Mucosa of rectum (tissue), 2 donors: Measurements from ENCODE around the gene ANK2.

Experiments used
- H3K27ac ChIP-seq, 2 donors: one replicate each; pipeline ENCODE4 v1.7.0; 2013; ENCODE audit warnings: inconsistent platforms in 2 of 2, low read depth in 2 of 2, low read length in 2 of 2
- H3K27me3 ChIP-seq, 2 donors: one replicate each; pipeline ENCODE4 v1.7.0; 2013; ENCODE audit warnings: low read length in 2 of 2; ENCODE audit not compliant: control insufficient read depth in 2 of 2, insufficient read depth in 2 of 2
- H3K36me3 ChIP-seq, 2 donors: one replicate each; pipeline ENCODE4 v1.7.0; 2013; ENCODE audit warnings: low read length in 2 of 2; ENCODE audit not compliant: control insufficient read depth in 2 of 2, insufficient read depth in 2 of 2
- H3K4me1 ChIP-seq, 2 donors: one replicate each; pipeline ENCODE4 v1.7.0; 2013; ENCODE audit warnings: low read length in 2 of 2, mild to moderate bottlenecking in 1 of 2; ENCODE audit not compliant: control insufficient read depth in 2 of 2, insufficient read depth in 2 of 2
- H3K4me3 ChIP-seq, 2 donors: one replicate each; pipeline ENCODE4 v1.7.0; 2013; ENCODE audit warnings: low read length in 2 of 2
- H3K9ac ChIP-seq, 2 donors: one replicate each; pipeline ENCODE4 v1.7.0; 2013; ENCODE audit warnings: low read length in 2 of 2, low read depth in 1 of 2, mild to moderate bottlenecking in 1 of 2
- H3K9me3 ChIP-seq, 2 donors: one replicate each; pipeline ENCODE4 v1.7.0; 2013; ENCODE audit warnings: low read length in 2 of 2; ENCODE audit not compliant: control insufficient read depth in 2 of 2
- donor health status: healthy.
- donor health status: Normal muscosa, but diverticular disease.

ANK2 gene

DNA sequence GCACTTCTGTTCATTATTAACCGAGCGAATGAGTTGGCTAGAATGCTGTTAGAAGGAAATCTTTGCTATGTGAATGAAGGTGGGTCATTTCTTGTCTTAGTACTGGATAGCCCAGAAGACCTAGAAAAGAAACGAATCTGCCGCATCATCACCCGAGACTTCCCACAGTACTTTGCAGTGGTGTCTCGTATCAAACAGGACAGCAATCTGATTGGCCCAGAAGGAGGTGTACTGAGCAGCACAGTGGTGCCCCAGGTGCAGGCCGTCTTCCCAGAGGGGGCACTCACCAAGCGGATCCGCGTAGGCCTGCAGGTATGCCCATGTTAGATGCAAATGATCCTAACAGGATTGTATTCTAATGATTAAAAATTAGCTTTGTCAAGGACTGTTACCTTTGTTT lies 286.3 kb downstream of the ANK2 start:
- H3K4me3 ChIP-seq, result no peak overlapping the region
- H3K4me1 ChIP-seq, result no peaks in the 10 kb centered on the region
- H3K36me3 ChIP-seq, result no peaks in the 10 kb centered on the region
- H3K9ac ChIP-seq, result no peak overlapping the region
- no peaks in the 10 kb centered on the region for H3K27me3 ChIP-seq
- H3K9me3 ChIP-seq, result no peaks in the 10 kb centered on the region
- H3K27ac ChIP-seq, result no peak overlapping the region

GRCh38 chr4:113336556-113336955 lies 287.1 kb downstream of the ANK2 start:
- no peaks in the 10 kb centered on the region for H3K9me3 ChIP-seq
- no peaks in the 10 kb centered on the region for H3K4me1 ChIP-seq
- no peaks in the 10 kb centered on the region for H3K27me3 ChIP-seq
- no peak overlapping the region for H3K9ac ChIP-seq
- no peak overlapping the region for H3K4me3 ChIP-seq
- H3K36me3 ChIP-seq, result no peaks in the 10 kb centered on the region
- no peak overlapping the region for H3K27ac ChIP-seq

DNA sequence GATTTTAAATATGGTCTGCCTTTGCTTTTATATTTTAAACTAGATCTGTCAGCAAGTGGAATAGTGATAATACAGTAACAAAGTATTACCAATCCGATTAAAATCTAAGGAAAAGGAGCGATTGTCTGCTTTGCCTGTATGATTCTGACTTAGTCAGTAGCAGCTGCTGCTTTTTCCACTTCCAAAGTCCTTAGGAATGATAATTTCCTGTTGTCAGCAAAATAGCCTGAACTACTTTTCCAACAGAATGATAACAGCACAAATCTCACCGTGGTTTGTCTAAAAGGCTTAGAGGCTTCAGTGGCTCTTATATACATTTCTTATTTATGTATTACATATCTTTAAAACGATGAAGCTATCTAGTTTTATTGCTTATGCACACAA lies 290.0 kb downstream of the ANK2 start:
- no peaks in the 10 kb centered on the region for H3K9me3 ChIP-seq
- H3K27me3 ChIP-seq, result no peaks in the 10 kb centered on the region
- no peak overlapping the region for H3K9ac ChIP-seq
- H3K4me3 ChIP-seq, result no peak overlapping the region
- H3K27ac ChIP-seq, result no peak overlapping the region
- H3K36me3 ChIP-seq, result no peaks in the 10 kb centered on the region
- no peaks in the 10 kb centered on the region for H3K4me1 ChIP-seq

- Histone ChIP-seq H3K4me3 (no peak overlapping the region), H3K9ac (no peak overlapping the region), H3K27me3 (no peaks in the 10 kb centered on the region), H3K4me1 (no peaks in the 10 kb centered on the region), H3K27ac (no peak overlapping the region), H3K36me3 (no peaks in the 10 kb centered on the region), H3K9me3 (no peaks in the 10 kb centered on the region)
Measured at GRCh38 chr4:113344100-113344499, 294.6 kb downstream of the ANK2 start.

DNA sequence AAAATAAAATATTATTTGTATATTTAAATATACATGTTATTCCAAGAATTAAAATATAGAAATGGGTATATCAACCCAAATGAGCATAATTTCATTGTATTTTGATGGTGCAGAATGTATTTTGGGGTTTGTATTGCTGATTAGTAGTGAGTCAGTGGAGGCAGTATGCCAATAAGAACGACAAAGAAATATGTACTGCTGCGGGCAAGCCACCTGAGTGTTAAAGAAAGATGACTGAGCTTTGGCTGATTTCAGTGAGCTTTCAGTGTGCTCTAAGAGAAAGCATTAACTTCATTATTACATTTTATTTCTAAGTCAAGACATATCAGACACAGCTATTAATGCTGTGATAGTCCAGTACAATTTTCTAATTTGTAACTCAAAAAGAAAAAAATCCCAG lies 297.8 kb downstream of the ANK2 start:
- H3K9ac ChIP-seq, result no peak overlapping the region
- no peaks in the 10 kb centered on the region for H3K9me3 ChIP-seq
- no peak overlapping the region for H3K4me3 ChIP-seq
- no peaks in the 10 kb centered on the region for H3K36me3 ChIP-seq
- H3K4me1 ChIP-seq, result no peaks in the 10 kb centered on the region
- H3K27ac ChIP-seq, result no peak overlapping the region
- no peaks in the 10 kb centered on the region for H3K27me3 ChIP-seq

DNA sequence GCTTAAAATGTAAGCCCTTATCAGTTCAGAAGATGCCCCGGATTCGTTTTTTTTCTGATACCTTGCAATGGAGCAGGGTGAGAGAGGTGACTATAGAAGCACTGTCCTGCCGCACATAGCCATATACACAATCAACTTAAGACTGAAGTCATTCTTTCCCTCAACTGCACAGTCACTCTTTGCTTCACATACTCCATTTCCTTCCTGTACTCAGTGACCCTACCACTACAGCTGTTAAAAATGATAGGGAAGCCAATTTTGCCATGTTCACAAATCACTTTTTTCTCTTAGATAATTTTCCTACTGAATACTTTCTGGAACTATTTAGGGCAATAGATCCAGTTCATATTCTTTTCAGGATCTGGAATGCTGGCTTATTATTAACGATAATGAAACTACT lies 300.0 kb downstream of the ANK2 start:
- no peak overlapping the region for H3K4me3 ChIP-seq
- no peaks in the 10 kb centered on the region for H3K27me3 ChIP-seq
- H3K9me3 ChIP-seq, result no peaks in the 10 kb centered on the region
- H3K9ac ChIP-seq, result no peak overlapping the region
- no peak overlapping the region for H3K27ac ChIP-seq
- H3K36me3 ChIP-seq, result no peaks in the 10 kb centered on the region
- H3K4me1 ChIP-seq, result no peaks in the 10 kb centered on the region

DNA sequence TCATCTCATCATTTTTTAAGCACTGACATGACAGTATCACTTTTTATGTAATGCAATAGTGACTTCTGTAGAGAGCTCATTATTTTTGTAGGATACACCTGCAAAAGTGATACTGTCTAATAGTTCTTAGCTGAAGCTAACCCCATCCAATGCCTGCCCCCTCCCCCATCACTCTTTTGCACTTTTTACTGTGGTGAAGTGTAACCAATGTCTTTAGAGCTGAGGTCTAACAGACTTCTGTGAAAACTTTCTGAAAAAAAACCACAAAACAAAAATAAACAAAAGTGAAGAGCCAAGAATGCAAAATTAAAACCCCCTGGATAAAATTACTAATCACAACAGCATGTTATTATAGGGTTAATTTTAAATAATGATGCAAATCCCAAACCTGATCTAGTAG lies 301.1 kb downstream of the ANK2 start:
- Histone ChIP-seq H3K9me3 (no peaks in the 10 kb centered on the region), H3K36me3 (no peaks in the 10 kb centered on the region), H3K4me1 (no peaks in the 10 kb centered on the region), H3K27ac (no peak overlapping the region), H3K4me3 (no peak overlapping the region), H3K9ac (no peak overlapping the region), H3K27me3 (no peaks in the 10 kb centered on the region)

DNA sequence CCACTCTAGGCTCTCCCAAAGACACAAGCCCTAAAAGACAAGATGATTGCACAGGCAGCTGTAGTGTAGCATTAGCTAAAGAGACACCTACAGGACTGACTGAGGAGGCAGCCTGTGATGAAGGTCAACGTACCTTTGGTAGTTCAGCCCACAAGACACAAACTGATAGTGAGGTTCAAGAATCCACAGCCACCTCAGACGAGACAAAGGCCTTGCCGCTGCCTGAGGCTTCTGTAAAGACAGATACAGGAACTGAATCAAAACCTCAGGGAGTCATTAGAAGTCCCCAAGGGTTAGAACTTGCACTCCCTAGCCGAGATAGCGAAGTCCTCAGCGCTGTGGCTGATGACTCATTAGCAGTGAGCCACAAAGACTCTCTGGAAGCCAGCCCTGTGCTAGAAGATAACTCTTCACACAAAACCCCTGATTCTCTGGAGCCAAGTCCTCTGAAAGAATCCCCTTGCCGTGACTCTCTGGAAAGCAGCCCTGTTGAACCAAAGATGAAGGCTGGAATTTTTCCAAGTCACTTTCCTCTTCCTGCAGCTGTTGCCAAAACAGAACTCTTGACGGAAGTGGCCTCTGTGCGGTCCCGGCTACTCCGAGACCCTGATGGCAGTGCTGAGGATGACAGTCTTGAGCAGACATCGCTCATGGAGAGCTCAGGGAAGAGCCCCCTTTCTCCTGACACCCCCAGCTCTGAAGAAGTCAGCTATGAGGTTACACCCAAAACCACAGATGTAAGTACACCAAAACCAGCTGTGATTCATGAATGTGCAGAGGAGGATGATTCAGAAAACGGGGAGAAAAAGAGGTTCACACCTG lies 306.3 kb downstream of the ANK2 start:
- Histone ChIP-seq H3K27me3 (no peaks in the 10 kb centered on the region), H3K4me3 (peak overlapping the region in 1 of 2 donors; percentile 23), H3K27ac (no peak overlapping the region), H3K9ac (no peak overlapping the region), H3K9me3 (no peaks in the 10 kb centered on the region), H3K4me1 (no peaks in the 10 kb centered on the region), H3K36me3 (no peaks in the 10 kb centered on the region)

- H3K27ac ChIP-seq, result no peak overlapping the region
- no peaks in the 10 kb centered on the region for H3K27me3 ChIP-seq
- no peaks in the 10 kb centered on the region for H3K9me3 ChIP-seq
- no peak overlapping the region for H3K9ac ChIP-seq
- H3K36me3 ChIP-seq, result no peaks in the 10 kb centered on the region
- no peak overlapping the region for H3K4me3 ChIP-seq
- H3K4me1 ChIP-seq, result no peaks in the 10 kb centered on the region
Measured at GRCh38 chr4:113356453-113356852, 307.0 kb downstream of the ANK2 start.

DNA sequence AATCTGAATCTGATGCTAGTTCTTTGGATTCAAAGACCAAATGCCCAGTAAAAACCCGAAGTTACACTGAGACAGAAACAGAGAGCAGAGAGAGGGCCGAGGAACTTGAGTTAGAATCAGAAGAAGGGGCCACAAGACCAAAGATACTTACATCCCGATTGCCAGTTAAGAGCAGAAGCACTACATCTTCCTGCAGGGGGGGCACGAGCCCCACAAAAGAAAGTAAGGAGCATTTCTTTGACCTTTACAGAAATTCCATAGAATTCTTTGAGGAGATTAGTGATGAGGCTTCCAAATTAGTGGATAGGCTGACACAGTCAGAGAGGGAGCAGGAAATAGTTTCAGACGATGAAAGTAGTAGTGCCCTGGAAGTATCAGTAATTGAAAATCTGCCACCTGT lies 309.3 kb downstream of the ANK2 start:
- H3K4me3 ChIP-seq, result no peak overlapping the region
- no peaks in the 10 kb centered on the region for H3K36me3 ChIP-seq
- H3K27ac ChIP-seq, result no peak overlapping the region
- no peak overlapping the region for H3K9ac ChIP-seq
- no peaks in the 10 kb centered on the region for H3K27me3 ChIP-seq
- no peaks in the 10 kb centered on the region for H3K9me3 ChIP-seq
- no peaks in the 10 kb centered on the region for H3K4me1 ChIP-seq
